Raji (cell line): ENCODE data around the gene ANP32A.

ENCODE experiments used
- POLR2A ChIP-seq: IDR thresholded peaks from 2 replicates; pipeline ENCODE4 v1.6.1; 2011; ENCODE audit warnings: low read depth, low read length, control low read depth; ENCODE audit not compliant: insufficient read depth

ANP32A gene

DNA sequence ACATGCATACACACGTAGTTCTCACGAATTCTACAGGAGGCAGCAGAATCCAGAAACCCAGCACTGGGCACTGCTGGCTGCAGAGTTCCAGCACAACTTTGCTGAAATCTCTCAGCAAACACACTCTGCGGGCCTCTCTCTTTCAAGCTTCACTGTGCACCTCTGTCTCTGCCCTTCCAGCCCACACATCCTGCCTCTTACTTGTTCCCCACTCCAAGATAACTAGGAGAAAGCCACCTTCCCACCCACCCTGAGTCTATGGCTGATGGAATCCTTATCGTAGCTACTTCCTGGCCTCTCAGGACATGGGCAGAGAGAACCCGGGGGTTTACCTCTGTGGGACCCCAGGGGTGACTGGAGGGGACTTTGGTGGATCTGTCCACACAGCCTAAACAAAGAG lies 11.9 kb downstream of the ANP32A start:
- TF ChIP-seq POLR2A: no peak

GRCh38 chr15:68808091-68808490 lies 12.6 kb downstream of the ANP32A start:
- no peak for TF ChIP-seq POLR2A

- no peak for TF ChIP-seq POLR2A
Measured at GRCh38 chr15:68807249-68807648, 13.4 kb downstream of the ANP32A start.

GRCh38 chr15:68806220-68807060 lies 14.3 kb downstream of the ANP32A start:
- TF ChIP-seq POLR2A: no peak

DNA sequence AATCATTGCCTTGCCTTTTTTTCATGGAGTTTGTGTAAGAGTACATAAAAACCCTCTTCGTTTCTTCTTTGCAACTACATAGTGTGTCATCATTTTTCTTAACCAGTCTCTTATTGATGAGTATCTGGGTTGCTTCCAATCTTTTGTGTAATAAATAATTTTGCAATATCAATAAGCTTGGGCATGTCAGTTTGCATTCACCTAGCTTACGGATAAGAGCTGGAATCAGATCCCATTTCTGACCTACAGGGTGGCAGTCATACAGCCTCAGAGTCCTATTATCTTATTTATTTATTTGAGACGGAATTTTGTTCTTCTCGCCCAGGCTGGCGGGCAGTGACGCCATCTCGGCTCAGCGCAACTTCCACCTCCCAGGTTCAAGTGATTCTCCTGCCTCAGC lies 18.3 kb downstream of the ANP32A start:
- no peak for TF ChIP-seq POLR2A

DNA sequence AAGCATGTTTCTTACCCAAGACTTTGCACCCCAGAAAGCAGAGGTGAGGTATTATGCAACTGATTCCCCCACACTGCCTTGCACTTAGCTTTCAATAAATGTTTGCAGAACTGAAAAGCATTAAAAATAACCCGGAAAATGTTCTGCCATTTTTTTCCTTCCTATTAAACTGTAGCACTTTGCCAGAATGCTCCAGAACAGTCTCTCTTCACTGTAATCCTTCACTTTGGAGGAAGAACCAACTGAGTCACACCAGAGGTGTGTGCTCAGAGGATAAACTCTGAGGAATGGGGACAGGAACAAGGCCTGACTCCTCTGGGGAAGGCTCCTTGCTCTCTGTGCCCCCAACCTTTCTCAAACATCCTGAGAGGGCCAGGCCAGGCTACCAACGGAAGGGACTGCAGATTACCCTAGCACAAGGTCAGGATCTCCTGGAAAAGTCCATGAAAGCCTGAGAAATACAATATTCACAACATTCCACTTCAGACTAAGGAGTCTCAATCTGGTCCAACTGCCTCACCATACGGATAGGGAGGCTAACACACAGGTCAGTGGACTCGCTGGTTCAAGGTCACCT lies 19.0 kb downstream of the ANP32A start:
- TF ChIP-seq POLR2A: no peak

- no peak for TF ChIP-seq POLR2A
Measured at GRCh38 chr15:68800875-68801274, 19.8 kb downstream of the ANP32A start.

DNA sequence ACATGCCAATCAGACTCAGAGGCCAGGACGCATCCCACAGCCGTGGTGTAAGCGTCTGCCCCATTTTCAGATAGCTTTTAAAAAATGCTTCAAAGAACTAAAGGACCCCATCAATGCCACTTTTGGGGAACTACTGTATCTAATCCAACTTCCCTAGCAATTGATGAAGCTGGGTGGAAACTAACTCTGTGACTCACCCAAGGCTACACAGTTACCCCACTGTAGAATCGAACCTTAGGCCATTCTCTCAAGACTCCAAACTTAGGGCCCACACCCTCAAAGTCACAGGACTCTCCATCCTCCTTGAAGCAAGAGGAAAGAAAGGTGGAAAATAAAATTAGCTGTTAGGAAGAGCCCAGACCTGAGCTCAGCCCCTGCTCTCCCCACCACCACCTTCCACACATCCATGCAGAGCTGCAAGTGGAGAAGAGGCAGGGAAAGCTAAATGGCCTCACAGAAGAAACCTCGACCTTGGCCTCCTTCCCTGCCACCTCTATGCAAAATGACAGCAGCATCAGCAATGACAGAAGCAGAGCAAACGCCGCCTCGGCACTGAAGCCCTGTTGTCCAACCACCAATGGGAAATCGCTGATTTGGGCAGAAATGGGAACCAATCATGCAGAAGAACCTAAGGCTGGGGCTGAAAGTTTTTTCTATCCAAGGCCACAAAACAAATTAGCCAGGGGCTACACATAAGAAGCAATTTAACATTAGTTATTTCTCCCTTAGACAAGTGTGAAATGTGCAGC lies 22.2 kb downstream of the ANP32A start:
- TF ChIP-seq POLR2A: no peak

DNA sequence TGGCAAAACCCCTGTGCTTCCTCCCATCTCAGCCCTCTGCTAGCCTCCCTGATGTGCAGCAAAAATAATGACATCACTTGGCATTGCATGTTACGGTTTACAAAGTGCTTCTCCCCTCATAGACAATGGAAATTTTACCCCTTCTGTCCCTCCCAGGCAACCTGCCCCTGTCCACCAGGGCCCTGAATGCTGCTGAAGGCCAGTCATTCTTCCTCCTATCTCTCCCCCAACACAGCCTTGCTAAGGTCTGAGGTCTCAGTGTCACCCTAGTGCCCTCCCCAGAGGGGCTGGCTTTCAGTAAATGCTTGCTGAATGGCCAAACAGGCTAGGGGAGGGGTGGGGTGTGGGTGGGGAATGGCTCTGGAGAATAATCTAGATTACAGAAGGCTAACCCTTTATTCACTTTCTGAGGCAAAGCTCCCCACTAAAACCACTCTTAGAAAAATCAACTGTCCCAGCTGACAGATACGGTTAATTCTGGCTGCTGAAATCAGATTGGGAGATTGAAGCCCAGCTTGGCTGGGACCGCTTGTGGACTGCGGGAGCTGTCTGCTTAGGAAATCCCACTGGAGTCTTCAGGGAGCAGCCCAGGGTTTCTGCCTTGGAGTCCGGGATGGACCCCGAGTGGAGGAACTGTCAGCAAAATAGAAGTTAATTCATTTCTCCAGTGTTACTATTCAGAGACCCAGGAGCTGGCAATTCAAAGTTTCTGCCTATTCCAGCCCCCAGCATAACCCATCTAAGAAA lies 22.9 kb downstream of the ANP32A start:
- TF ChIP-seq POLR2A: no peak

GRCh38 chr15:68797191-68797590 lies 23.5 kb downstream of the ANP32A start:
- no peak for TF ChIP-seq POLR2A

DNA sequence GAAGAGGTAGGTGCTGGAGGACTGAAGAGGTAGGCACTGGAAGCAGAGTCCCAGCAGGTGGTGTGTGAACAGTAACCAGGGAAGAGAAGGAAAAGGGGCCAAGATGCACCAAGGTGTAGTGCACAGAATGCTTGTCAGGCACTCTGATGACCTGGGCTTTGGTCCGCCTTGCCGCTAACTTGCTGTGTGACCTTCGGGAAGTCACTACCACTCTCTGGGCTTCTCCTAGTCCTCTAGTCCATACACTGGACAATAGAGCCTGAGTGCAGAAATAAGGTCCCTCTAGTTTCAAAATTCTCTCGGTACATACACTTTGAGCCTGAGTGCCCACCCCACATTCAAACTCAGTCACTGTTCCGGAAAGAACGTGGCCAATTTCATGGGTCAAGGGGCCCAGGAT lies 24.1 kb downstream of the ANP32A start:
- TF ChIP-seq POLR2A: no peak

- TF ChIP-seq POLR2A: no peak
Measured at GRCh38 chr15:68795298-68795848, 25.3 kb downstream of the ANP32A start.

- TF ChIP-seq POLR2A: no peak
Measured at GRCh38 chr15:68794863-68795262, 25.8 kb downstream of the ANP32A start.

- no peak for TF ChIP-seq POLR2A
Measured at GRCh38 chr15:68794307-68794706, 26.4 kb downstream of the ANP32A start.

DNA sequence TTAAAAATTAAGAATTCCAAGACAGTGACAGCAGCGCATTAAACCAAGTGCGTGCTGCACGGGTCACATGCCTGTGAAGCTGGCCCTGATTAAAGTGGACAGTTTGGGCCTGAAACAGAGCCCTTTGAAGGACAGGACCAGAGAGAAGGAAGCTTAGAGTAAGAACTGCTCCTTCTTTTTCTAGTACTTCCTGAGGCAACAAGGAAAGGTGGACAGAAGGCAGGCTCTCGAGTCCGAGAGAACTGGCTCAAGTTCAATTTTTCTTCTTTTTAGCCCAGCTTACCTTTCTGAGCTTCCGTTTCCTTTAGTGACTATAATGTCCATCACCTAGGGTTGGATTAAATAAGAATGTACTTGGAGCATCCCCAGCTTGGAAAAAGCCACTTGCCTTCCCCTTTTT lies 26.9 kb downstream of the ANP32A start:
- TF ChIP-seq POLR2A: no peak
